HepG2 (cell line): Measurements from ENCODE around the gene FASTK. TPM values are rescaled to one million over a fixed set of nuclear protein-coding genes. Genes with fewer than 3 reads are reported as not detected.

ENCODE experiments used
- CTCF ChIP-seq: sonication (generic); formaldehyde crosslinking; IDR thresholded peaks from 2 replicates; pipeline ENCODE4 v1.5.0; 2020; ENCODE audit warnings: mild to moderate bottlenecking, missing genetic modification reagents, moderate library complexity
- HCFC1 ChIP-seq: fragments of 150-350 bp; IDR thresholded peaks from 2 replicates; pipeline ENCODE4 v1.6.1; 2014; ENCODE audit warnings: low read depth, low read length
- LCORL ChIP-seq, 2 experiments: fragments of 450-650 bp in 1 of 2; sonication (generic) in 1 of 2; formaldehyde crosslinking in 1 of 2; IDR thresholded peaks; 2 replicates each; pipeline versions ENCODE4 v1.5.0 to v1.6.1; 2017 to 2020; ENCODE audit warnings: antibody characterized with exemption in 1 of 2, missing genetic modification reagents in 1 of 2
- NR2F1 ChIP-seq, 2 experiments: fragments of 450-650 bp in 1 of 2; formaldehyde crosslinking in 1 of 2; IDR thresholded peaks; 2 replicates each; pipeline versions ENCODE4 v1.5.0 to v1.6.1; 2016 to 2020; ENCODE audit warnings: mild to moderate bottlenecking in 1 of 2, missing compliant biosample characterization in 1 of 2, missing genetic modification reagents in 1 of 2, moderate library complexity in 1 of 2
- POLR2A ChIP-seq, 2 experiments: IDR thresholded peaks; 2 replicates each; pipeline ENCODE4 v1.6.1; 2011; ENCODE audit warnings: low read depth in 2 of 2, low read length in 2 of 2, mild to moderate bottlenecking in 1 of 2, moderate library complexity in 1 of 2; ENCODE audit not compliant: insufficient read depth in 1 of 2
- SALL1 ChIP-seq: sonication (generic); formaldehyde crosslinking; IDR thresholded peaks from 2 replicates; pipeline ENCODE4 v1.8.0; 2022; ENCODE audit warnings: mild to moderate bottlenecking, missing genetic modification reagents
- SALL2 ChIP-seq: sonication (generic); formaldehyde crosslinking; IDR thresholded peaks from 2 replicates; pipeline ENCODE4 v1.8.1; 2023; ENCODE audit warnings: mild to moderate bottlenecking, missing genetic modification reagents, inconsistent platforms
- SETDB1 ChIP-seq: sonication (generic); formaldehyde crosslinking; IDR thresholded peaks from 2 replicates; pipeline ENCODE4 v1.5.1; 2020; ENCODE audit warnings: missing genetic modification reagents, mild to moderate bottlenecking, borderline replicate concordance
- SNAI1 ChIP-seq: sonication (generic); formaldehyde crosslinking; IDR thresholded peaks from 2 replicates; pipeline ENCODE4 v1.5.0; 2020; ENCODE audit warnings: mild to moderate bottlenecking, missing genetic modification reagents, borderline replicate concordance
- SP1 ChIP-seq, 2 experiments: fragments of 450-650 bp in 1 of 2; sonication (generic) in 1 of 2; formaldehyde crosslinking in 1 of 2; IDR thresholded peaks; 2 replicates each; pipeline versions ENCODE4 v1.4.0 to v1.6.1; 2016 to 2020; ENCODE audit warnings: missing genetic modification reagents in 1 of 2
- TBL1XR1 ChIP-seq: fragments of 150-350 bp; IDR thresholded peaks from 2 replicates; pipeline ENCODE4 v1.6.1; 2014; ENCODE audit warnings: borderline replicate concordance, low read length; ENCODE audit not compliant: partially characterized antibody
- ZBED4 ChIP-seq: sonication (generic); formaldehyde crosslinking; IDR thresholded peaks from 2 replicates; pipeline ENCODE4 v1.4.0; 2020; ENCODE audit warnings: missing genetic modification reagents, borderline replicate concordance
- ZKSCAN5 ChIP-seq: sonication (generic); formaldehyde crosslinking; IDR thresholded peaks from 2 replicates; pipeline ENCODE4 v1.5.1; 2020; ENCODE audit warnings: mild to moderate bottlenecking, missing genetic modification reagents
- ZMAT5 ChIP-seq: sonication (generic); formaldehyde crosslinking; IDR thresholded peaks from 2 replicates; pipeline ENCODE4 v1.5.0; 2020; ENCODE audit warnings: mild to moderate bottlenecking, low read depth, missing genetic modification reagents, borderline replicate concordance
- ZMYM2 ChIP-seq: sonication (generic); formaldehyde crosslinking; IDR thresholded peaks from 2 replicates; pipeline ENCODE4 v1.8.0; 2022; ENCODE audit warnings: mild to moderate bottlenecking, missing genetic modification reagents
- ZNF101 ChIP-seq: sonication (generic); formaldehyde crosslinking; IDR thresholded peaks from 2 replicates; pipeline ENCODE4 v1.4.0; 2020; ENCODE audit warnings: mild to moderate bottlenecking, low read depth, missing genetic modification reagents, borderline replicate concordance
- ZNF12 ChIP-seq: sonication (generic); formaldehyde crosslinking; IDR thresholded peaks from 2 replicates; pipeline ENCODE4 v1.5.0; 2020; ENCODE audit warnings: missing genetic modification reagents
- ZNF121 ChIP-seq: sonication (generic); formaldehyde crosslinking; IDR thresholded peaks from 2 replicates; pipeline ENCODE4 v1.5.0; 2020; ENCODE audit warnings: mild to moderate bottlenecking, missing genetic modification reagents
- ZNF138 ChIP-seq: sonication (generic); formaldehyde crosslinking; IDR thresholded peaks from 2 replicates; pipeline ENCODE4 v1.5.0; 2020; ENCODE audit warnings: mild to moderate bottlenecking, low read depth, missing genetic modification reagents
- ZNF317 ChIP-seq: sonication (generic); formaldehyde crosslinking; IDR thresholded peaks from 2 replicates; pipeline ENCODE4 v1.5.0; 2020; ENCODE audit warnings: mild to moderate bottlenecking, missing genetic modification reagents
- ZNF564 ChIP-seq: sonication (generic); formaldehyde crosslinking; IDR thresholded peaks from 2 replicates; pipeline ENCODE4 v1.8.1; 2023; ENCODE audit warnings: mild to moderate bottlenecking, missing genetic modification reagents
- ZNF619 ChIP-seq: sonication (generic); formaldehyde crosslinking; IDR thresholded peaks from 2 replicates; pipeline ENCODE4 v1.4.0; 2020; ENCODE audit warnings: mild to moderate bottlenecking, missing genetic modification reagents
- polyA plus RNA-seq, 8 experiments: library from polyadenylated mRNA; depleted of rRNA in 3 of 8; stranded (reverse) in 7 of 8; unstranded in 1 of 8; fragments of >200 nt; fragmentation: Illumina TruSeq in 4 of 8; extraction: Trizol in 4 of 8; gene quantifications; 2 replicates each; pipeline versions ENCODE4 v1.2.1 to v1.2.3, GENCODE V29; 2011 to 2016; ENCODE audit warnings: low read depth in 4 of 8, missing spikeins in 1 of 8, mixed read lengths in 1 of 8; ENCODE audit not compliant: insufficient read depth in 1 of 8
- total RNA-seq, 5 experiments: library from RNA; depleted of rRNA; stranded (reverse); fragments of >200 nt; fragmentation: Illumina TruSeq; extraction: Trizol; gene quantifications; 2 replicates each; pipeline ENCODE4 v1.2.3, GENCODE V29; 2016; ENCODE audit warnings: low read depth in 1 of 5

FASTK gene
- total and polyA plus RNA-seq, 2 of the 13 experiments (the other 11 are each of a cell fraction or from before 2014, with no cell fraction given), result 52.9 to 55.7 TPM

GRCh38 chr7:151028131-151028947 is 52.3 kb downstream of the FASTK start, which contains the start of gene ABCB8 (continued):
- TF ChIP-seq ZNF619 (CRISPR knock-in tag), result peak; percentile 73; the same call in 1 of the 2 replicates
- TF ChIP-seq POLR2A (IDR thresholded peaks at IDR 0.05; ENCODE audit: insufficient read depth in 1 of 2, low read depth in 2 of 2, low read length in 2 of 2), result peak; percentile 42 to 57; a peak in 2 of 4 replicates
- TF ChIP-seq SNAI1 (CRISPR knock-in tag), result peak; percentile 26; the same call in 1 of the 2 replicates
- TF ChIP-seq SETDB1 (CRISPR knock-in tag), result no peak
- no peak for TF ChIP-seq LCORL (IDR thresholded peaks at IDR 0.05)
- TF ChIP-seq LCORL (CRISPR knock-in tag; IDR thresholded peaks at IDR 0.05), result peak; percentile 32
- 0 out of 4 replicates have a peak, but pooled peaks of 1 of the 2 experiments have one; percentile 33 for TF ChIP-seq NR2F1 (CRISPR knock-in tag; IDR thresholded peaks at IDR 0.05)
- TF ChIP-seq ZNF317 (CRISPR knock-in tag), result peak; percentile 46; the same call in 1 of the 2 replicates
- no peak for TF ChIP-seq SP1 (IDR thresholded peaks at IDR 0.05)
- TF ChIP-seq SP1 (CRISPR knock-in tag; IDR thresholded peaks at IDR 0.05), result peak; percentile 55
- no peak for TF ChIP-seq ZNF121 (CRISPR knock-in tag)
- TF ChIP-seq SALL1 (CRISPR knock-in tag), result no peak; the same call in 1 of the 2 replicates
- peak; percentile 77 for TF ChIP-seq HCFC1
- TF ChIP-seq ZNF564 (CRISPR knock-in tag), result no peak
- no peak for TF ChIP-seq TBL1XR1
- TF ChIP-seq SALL2 (CRISPR knock-in tag), result 0 out of 2 replicates have a peak, but pooled peaks have one; percentile 52
- no peak for TF ChIP-seq ZNF101 (CRISPR knock-in tag)
- peak; percentile 85 for TF ChIP-seq CTCF (CRISPR knock-in tag)
- TF ChIP-seq ZBED4, result peak; percentile 12; the same call in 1 of the 2 replicates
- TF ChIP-seq ZMYM2, result peak; percentile 73; the same call in 1 of the 2 replicates
- TF ChIP-seq ZMAT5, result no peak
- no peak for TF ChIP-seq ZNF138 (CRISPR knock-in tag)
- TF ChIP-seq ZNF12 (CRISPR knock-in tag), result no peak
- no peak for TF ChIP-seq ZKSCAN5 (CRISPR knock-in tag)
